Testis (tissue), 2 donors: ENCODE measurements around the gene RAB11FIP2.

Source experiments
- CTCF ChIP-seq, 3 experiments: fragments of 450-650 bp in 2 of 3; fragments of 200-600 bp in 1 of 3; sonication (generic) in 1 of 3; IDR thresholded peaks; one replicate each; pipeline ENCODE4 v1.5.1; 2016 to 2019; ENCODE audit warnings: antibody characterized with exemption in 3 of 3, mild to moderate bottlenecking in 2 of 3, moderate library complexity in 1 of 3
- POLR2A ChIP-seq: fragments of 450-650 bp; IDR thresholded peaks from one replicate; pipeline ENCODE4 v1.6.1; 2017; ENCODE audit warnings: antibody characterized with exemption, mild to moderate bottlenecking, moderate library complexity

GRCh38 chr10:118032564-118032963 lies 14.2 kb downstream of the RAB11FIP2 start:
- TF ChIP-seq POLR2A: no peak
- TF ChIP-seq CTCF (IDR thresholded peaks at IDR 0.05): no peak
